NCI-H2196 (cell line): Measurements from ENCODE around the gene CHSY1.
"Not testable (repeated sequence)": the region's sequence is repeated elsewhere in the genome, so short reads cannot be mapped to it uniquely, and the experiment has no call there.

Source experiments
- DNase-seq: peaks from one replicate; lab custom pipeline; 2025; ENCODE audit not compliant: unreplicated experiment; lab: John Stamatoyannopoulos, UW

Gene CHSY1

GRCh38 chr15:101251830-101252820 lies at the start of gene CHSY1:
CHSY1 (minus strand) TSS chr15:101252048; CDS start chr15:101251456, 592 bp downstream.
- peak; percentile 69 for DNase-seq

GRCh38 chr15:101296418-101297405 lies 44.9 kb upstream of the CHSY1 start:
- no peak for DNase-seq

DNA sequence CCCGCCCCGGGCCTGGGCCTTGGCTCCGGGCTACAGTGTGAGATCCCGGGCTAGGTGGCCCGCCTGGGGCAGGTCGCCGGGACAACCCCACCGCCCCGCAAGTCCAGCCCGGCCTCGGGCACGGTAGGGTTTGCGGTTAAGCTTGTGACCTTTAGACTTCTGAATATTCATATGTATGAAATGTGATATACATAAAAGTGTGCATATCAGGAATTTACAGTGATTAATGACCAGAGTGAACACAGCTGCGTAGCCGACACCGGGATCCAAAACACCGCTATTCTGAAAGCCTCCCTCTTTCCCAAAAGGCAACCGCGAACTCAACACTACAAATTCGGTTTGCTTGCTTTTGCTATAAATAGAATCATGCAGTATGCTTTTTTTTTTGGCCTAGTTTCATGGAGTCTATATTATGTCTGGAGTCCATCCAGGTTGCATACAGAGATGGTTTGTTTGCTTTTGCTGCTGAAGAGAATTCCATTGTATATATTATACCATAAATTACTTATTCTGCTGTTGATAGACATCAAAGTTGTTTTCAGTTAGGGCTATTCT lies 43.8 kb upstream of the CHSY1 start:
- no peak for DNase-seq

DNA sequence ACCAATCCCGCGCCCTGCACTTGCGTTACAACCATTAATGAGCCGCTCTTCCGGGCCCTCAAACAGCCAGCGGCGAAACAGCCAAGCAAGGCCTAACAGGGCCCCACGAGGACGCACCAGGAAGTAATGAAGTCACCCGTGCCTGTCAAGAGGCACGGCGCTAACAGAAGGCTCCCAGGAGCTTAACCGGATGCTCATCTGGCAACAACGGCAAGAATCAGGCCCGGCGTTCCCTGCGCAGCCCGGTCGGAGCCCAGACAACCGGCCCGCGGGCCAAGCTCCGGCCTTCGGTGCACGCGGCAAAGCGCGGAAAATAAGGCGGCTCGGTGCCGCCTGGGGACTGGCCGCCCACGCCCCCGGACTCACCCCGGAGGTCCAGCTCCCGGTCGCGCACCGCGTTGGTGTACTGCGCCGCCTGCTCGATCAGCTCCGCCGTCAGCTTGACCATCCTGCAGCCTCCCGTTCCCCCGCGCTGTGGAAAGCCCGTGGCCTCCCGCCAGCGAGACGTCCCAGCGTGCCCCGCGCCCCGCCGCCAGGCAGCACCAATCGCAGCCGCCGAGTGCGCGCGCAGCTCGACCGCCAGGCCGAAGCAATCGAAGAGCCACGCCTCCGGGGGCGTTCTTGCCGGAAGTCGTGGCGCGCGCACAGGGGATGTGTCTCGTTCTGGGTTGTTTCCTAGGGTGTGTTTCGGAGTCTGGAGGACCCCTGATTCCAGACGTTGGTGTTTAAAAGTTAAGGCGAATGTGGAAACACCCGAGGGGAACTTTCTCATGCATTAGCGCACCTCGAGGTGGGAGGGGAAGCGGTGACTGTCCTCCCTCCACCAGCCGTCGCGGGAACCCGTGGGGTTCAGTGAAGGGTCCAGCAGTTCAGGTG lies 43.1 kb upstream of the CHSY1 start, which contains the start of gene SNRPA1:
SNRPA1 (minus strand) TSS at position 518 of the 876 bp plus-strand sequence; CDS start at position 448, 70 bp downstream.
- peak; percentile 92 for DNase-seq

GRCh38 chr15:101293122-101293521 lies 41.3 kb upstream of the CHSY1 start:
- DNase-seq = no peak

GRCh38 chr15:101288905-101289513 lies 37.2 kb upstream of the CHSY1 start:
- peak; percentile 54 for DNase-seq

- DNase-seq = not testable (repeated sequence)
Observed at GRCh38 chr15:101287342-101287741, 35.5 kb upstream of the CHSY1 start.

- DNase-seq = no peak
Observed at GRCh38 chr15:101286471-101287114, 34.7 kb upstream of the CHSY1 start.

GRCh38 chr15:101283931-101284330 lies 32.1 kb upstream of the CHSY1 start:
- DNase-seq = no peak

- no peak for DNase-seq
Observed at GRCh38 chr15:101280007-101280406, 28.2 kb upstream of the CHSY1 start.

- no peak for DNase-seq
Observed at GRCh38 chr15:101277943-101278564, 26.2 kb upstream of the CHSY1 start.

DNA sequence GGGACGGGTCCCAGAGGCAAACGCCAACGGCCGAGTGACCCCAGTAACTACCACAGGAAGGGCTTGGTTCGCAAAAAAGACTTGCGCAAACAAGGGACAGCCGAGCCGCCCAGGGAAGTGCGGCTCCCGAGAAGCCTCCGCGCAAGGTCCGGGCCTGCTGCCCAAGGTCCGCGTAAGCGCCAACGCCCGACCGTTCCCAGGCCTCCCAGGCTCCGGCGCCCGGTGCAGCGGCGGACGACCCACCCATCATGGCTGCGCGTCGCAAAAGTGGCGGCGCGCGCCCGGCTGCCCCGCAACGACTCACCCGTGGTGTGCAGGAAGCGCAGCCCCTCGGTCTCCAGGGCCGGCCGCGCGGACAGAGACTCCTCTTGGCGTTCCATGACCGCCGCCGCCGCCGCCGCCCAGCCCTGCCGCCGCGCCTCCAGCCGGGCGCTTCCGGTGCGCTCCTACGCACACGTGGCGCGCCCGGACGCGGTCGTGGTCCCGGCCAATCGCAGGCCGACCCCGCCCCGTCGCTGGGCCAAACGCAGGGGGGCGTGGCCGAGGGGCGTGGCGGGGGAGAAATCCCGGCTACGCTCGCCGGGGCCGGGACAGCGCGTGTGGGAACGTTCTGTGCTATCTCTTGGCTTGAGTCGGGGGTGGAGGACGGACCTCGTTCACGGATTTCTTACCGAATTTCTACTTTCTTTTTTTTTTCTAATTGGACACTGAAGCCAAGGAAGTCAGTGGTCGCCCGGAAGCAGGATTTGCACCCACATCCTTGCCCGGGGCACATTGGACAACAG lies 25.4 kb upstream of the CHSY1 start, which contains the start of gene SELENOS:
SELENOS (minus strand) TSS at position 448 of the 785 bp plus-strand sequence; CDS start at position 380, 68 bp downstream.
- peak; percentile 80 for DNase-seq

DNA sequence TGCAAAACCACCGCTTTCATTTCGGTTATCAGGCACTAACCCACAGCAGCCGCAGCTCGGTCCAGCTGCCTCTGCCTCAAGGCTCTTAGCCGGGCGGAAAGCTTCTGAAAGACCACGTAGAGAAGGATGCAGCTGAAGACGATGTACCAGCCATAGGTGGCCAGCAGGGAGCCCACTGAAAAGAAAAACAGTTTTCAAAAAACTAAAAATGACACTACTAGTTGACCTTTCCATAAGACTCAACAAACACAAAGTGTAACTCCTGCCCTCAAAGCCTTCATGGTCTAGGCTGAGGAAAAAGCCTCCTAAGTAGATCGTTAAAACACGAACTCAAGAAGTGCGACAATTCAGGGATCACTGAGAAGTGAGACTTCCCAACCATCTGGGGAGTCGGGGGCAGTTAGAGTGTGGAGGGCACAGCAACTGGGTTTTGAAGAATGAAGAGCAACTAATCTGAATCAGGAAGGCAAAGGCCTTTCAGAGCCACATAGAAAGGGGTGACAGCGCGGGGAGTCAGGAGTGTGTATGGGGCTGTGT lies 24.7 kb upstream of the CHSY1 start:
- no peak for DNase-seq

DNA sequence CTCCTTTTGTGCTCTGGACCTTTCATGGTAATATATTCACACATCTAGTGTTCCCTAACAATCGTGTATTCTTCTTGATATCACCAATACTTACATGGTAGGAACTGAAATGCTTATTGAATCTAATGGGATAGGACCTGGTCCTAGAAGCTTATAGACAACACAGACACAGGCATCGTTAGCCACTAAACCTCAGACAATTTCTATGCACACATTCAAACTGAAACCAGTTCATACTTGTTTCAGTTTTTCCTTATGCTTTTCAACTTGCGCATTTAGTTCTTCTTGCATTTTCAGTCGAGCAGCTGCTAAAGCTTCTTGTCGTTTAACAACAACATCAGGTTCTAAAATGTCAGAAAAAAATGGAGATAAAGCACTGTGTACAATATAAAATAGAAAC lies 23.2 kb upstream of the CHSY1 start:
- DNase-seq = no peak

GRCh38 chr15:101273534-101273933 lies 21.7 kb upstream of the CHSY1 start:
- DNase-seq = no peak

- no peak for DNase-seq
Observed at GRCh38 chr15:101272584-101272983, 20.7 kb upstream of the CHSY1 start.

DNA sequence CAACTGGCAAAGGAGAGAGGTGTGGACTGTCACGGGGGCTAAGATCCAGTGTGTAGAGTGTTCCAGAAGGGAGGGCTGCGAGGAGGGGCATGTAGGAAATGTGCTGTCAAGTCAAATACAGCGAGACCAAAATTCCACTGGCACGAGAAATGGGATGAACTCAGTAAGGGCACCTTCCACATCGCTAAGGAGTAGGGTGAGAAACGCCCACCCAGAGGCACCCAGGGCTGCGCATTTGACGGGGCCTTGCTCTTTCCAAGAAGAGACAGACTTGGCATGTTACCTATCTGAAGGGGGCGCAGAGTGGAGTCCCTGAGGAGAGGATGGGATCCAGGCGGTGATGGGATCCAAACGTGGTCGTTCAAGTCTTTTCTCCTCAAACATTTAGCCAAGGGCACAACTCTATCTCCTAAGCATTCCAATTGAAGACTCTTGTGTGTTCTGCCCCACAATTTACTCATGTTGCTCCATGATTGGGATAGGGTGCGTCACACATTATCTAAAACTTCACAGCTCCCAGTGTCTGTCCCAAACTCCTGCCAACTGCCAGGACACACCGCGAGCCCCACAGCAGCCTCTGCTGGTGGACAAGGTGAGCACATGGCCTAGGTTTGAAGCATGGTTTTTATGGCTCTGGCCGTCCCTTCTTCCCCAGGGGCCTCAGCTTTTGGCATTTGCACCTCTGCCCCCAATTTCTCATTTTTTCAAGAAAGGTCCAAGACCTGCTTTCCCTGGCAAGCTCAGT lies 17.8 kb upstream of the CHSY1 start:
- no peak for DNase-seq
